Measurements from ENCODE around the gene ITM2A. TPM values are rescaled to one million over a fixed set of nuclear protein-coding genes. Genes with fewer than 3 reads are reported as not detected.

ITM2A gene
- polyA plus RNA-seq (40.0 to 87.5 TPM (median 64.4 TPM) in 3 replicates), polyA minus RNA-seq (29.8 to 53.2 TPM (median 30.6 TPM) in 3 replicates)
- polyA plus RNA-seq (2011; ENCODE audit: low read depth) = 12.2 TPM
- polyA plus RNA-seq (2011; cell fraction: cytosol; rRNA removed) = 41.2 and 67.6 TPM in 2 replicates
- polyA plus RNA-seq (2011; cell fraction: nucleus; rRNA removed) = 178 and 207 TPM in 2 replicates
- polyA plus RNA-seq (2012; ENCODE audit: low replicate concordance) = 25.3 and 28.8 TPM in 2 replicates
- polyA minus RNA-seq (2011; cell fraction: cytosol; rRNA and poly(A)+ RNA removed) = 46.0 TPM
- polyA minus RNA-seq (2011; cell fraction: nucleus; rRNA and poly(A)+ RNA removed) = 52.4 and 74.4 TPM in 2 replicates

DNA sequence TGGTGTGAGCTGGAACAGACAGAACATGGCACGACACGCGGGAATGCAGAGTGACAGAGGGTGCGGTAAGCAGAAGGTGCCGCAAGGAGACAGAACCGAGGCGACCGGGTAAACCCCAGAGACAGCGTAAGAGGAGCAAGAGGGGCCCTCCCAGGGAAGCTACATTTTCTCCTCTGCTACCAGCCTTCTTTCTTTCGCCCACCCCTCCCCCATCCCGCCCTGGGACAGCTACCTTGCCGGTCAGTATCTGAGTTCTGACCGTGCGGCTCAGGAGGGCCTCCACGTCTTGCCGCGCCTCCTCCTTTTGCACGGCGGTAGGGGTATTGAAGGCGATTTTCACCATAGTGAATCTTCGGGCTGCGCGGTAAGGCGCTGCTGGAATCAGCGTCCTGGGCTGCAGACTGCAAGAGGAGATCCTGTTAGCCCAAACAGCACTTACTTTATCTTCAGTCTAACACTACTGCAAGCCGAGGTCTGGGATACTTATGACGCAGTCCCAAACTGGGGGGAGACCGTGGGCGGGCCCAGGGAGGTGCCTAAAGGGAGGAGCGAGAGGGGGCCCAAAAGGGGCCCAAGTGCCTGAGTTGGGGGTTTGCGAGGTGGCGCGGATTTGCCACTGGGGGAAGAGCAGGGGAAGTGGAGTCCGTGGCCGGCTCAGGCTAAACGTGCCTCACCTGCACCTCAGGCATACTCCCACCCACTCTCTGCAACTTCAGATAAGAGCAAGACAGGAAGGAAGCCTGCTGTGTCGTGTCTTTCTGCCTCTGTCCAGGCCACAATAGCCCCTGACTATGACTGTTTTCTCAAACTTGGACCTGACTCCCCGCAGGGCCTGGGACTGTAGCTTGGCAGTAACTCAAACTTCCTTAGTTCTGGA lies at the start of gene ITM2A:
TSS of gene ITM2A (minus strand) at position 462 of the 877 bp plus-strand sequence. CDS start at position 343, 119 bp downstream.
- H3K9me1 ChIP-seq (ENCODE audit: control insufficient read depth, extremely low read depth, insufficient read depth, low read length) = no peaks in the 10 kb centered on the region
- no peaks in the 10 kb centered on the region for H3K9me3 ChIP-seq (ENCODE audit: control insufficient read depth, low read depth, low read length)
- H2AFZ ChIP-seq (ENCODE audit: control insufficient read depth, low read length) = peak within 1 kb of the TSS; percentile 81
- FAIRE-seq (no peak), DNase-seq (ENCODE audit: low read depth, low spot score) (no peak)
- H3K4me2 ChIP-seq (ENCODE audit: control insufficient read depth, extremely low read depth, insufficient read depth, low read depth, low read length) = peak within 1 kb of the TSS; percentile 71
- H3K27ac ChIP-seq (ENCODE audit: control insufficient read depth, insufficient read depth, low read length) = no peak within 1 kb of the TSS
- H4K20me1 ChIP-seq (ENCODE audit: control insufficient read depth, extremely low read depth, insufficient read depth, low read length) = no peaks in the 10 kb centered on the region
- peaks cover 11% of the 10 kb centered on the region for H3K4me1 ChIP-seq (ENCODE audit: control insufficient read depth, extremely low read depth, insufficient read depth, low read length)
- no peaks in the 10 kb centered on the region for H3K27me3 ChIP-seq (ENCODE audit: control insufficient read depth, extremely low read depth, insufficient read depth, low read length)
- no peaks in the 10 kb centered on the region for H3K79me2 ChIP-seq (ENCODE audit: control insufficient read depth, insufficient read depth, low read length)
- dilution Hi-C loops (cut with MboI; ENCODE audit: extremely low pct_ligation_motif_present, low sequenced_read_pairs) = no loop called here
- no peak for TF ChIP-seq EZH2 (IDR thresholded peaks at IDR 0.05; ENCODE audit: low read length)
- TF ChIP-seq, protein P1, sequence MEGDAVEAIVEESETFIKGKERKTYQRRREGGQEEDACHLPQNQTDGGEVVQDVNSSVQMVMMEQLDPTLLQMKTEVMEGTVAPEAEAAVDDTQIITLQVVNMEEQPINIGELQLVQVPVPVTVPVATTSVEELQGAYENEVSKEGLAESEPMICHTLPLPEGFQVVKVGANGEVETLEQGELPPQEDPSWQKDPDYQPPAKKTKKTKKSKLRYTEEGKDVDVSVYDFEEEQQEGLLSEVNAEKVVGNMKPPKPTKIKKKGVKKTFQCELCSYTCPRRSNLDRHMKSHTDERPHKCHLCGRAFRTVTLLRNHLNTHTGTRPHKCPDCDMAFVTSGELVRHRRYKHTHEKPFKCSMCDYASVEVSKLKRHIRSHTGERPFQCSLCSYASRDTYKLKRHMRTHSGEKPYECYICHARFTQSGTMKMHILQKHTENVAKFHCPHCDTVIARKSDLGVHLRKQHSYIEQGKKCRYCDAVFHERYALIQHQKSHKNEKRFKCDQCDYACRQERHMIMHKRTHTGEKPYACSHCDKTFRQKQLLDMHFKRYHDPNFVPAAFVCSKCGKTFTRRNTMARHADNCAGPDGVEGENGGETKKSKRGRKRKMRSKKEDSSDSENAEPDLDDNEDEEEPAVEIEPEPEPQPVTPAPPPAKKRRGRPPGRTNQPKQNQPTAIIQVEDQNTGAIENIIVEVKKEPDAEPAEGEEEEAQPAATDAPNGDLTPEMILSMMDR (optimal IDR thresholded peaks at IDR 0.05 in 1 of 3, IDR thresholded peaks at IDR 0.05 in 1 of 3, conservative IDR thresholded peaks at IDR 0.05 in 1 of 3; ENCODE audit: extremely low read depth in 1 of 3, insufficient read depth in 2 of 3, low read length in 3 of 3) = no peak
- H3K36me3 ChIP-seq (ENCODE audit: control insufficient read depth in 2 of 2, extremely low read depth in 1 of 2, insufficient read depth in 2 of 2, low read length in 2 of 2) = no peaks in the 10 kb centered on the region
- peak within 1 kb of the TSS; percentile 28 to 67 (median 64) for H3K4me3 ChIP-seq (ENCODE audit: control insufficient read depth in 2 of 3, extremely low read depth in 1 of 3, insufficient read depth in 2 of 3, low read depth in 1 of 3, low read length in 3 of 3)
- peak within 1 kb of the TSS; percentile 44 for H3K9ac ChIP-seq (ENCODE audit: control insufficient read depth, extremely low read depth, insufficient read depth, low read length)

DNA sequence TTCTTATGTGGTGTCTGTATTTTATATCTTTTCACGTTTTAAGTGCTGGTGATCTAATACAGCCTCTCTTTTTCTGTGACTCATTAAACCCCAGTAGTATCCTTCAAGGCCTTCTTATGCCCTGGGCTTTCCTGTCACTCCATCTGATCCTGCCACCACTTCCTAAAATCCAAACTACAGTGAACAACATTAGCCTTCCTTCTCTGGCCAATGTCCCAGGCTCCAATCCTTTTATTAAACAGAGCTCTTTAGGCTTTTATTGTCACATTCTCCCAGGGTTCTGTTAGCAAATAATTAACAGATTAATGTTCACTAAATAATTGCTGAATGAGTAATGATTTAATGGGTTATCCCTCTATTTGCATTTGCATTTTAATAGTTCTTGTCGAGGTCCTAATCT lies 47.9 kb upstream of the ITM2A start:
- DNase-seq (ENCODE audit: low read depth, low spot score) = no peak
- H3K4me2 ChIP-seq (ENCODE audit: control insufficient read depth, extremely low read depth, insufficient read depth, low read depth, low read length) = no peak overlapping the region
- H3K27ac ChIP-seq (ENCODE audit: control insufficient read depth, insufficient read depth, low read length) = no peak overlapping the region
- H3K27me3 ChIP-seq (ENCODE audit: control insufficient read depth, extremely low read depth, insufficient read depth, low read length) = no peaks in the 10 kb centered on the region
- TF ChIP-seq, protein P1 (optimal IDR thresholded peaks at IDR 0.05 in 1 of 3, IDR thresholded peaks at IDR 0.05 in 1 of 3, conservative IDR thresholded peaks at IDR 0.05 in 1 of 3; ENCODE audit: extremely low read depth in 1 of 3, insufficient read depth in 2 of 3, low read length in 3 of 3) = no peak
- no peak overlapping the region for H3K4me3 ChIP-seq (ENCODE audit: control insufficient read depth in 2 of 3, extremely low read depth in 1 of 3, insufficient read depth in 2 of 3, low read depth in 1 of 3, low read length in 3 of 3)
- H3K9me1 ChIP-seq (ENCODE audit: control insufficient read depth, extremely low read depth, insufficient read depth, low read length) = no peaks in the 10 kb centered on the region
- dilution Hi-C loops (cut with MboI; ENCODE audit: extremely low pct_ligation_motif_present, low sequenced_read_pairs) = no loop called here
- H2AFZ ChIP-seq (ENCODE audit: control insufficient read depth, low read length) = no peak overlapping the region
- no peaks in the 10 kb centered on the region for H4K20me1 ChIP-seq (ENCODE audit: control insufficient read depth, extremely low read depth, insufficient read depth, low read length)
- H3K79me2 ChIP-seq (ENCODE audit: control insufficient read depth, insufficient read depth, low read length) = no peaks in the 10 kb centered on the region
- H3K9me3 ChIP-seq (ENCODE audit: control insufficient read depth, low read depth, low read length) = no peaks in the 10 kb centered on the region
- no peaks in the 10 kb centered on the region for H3K4me1 ChIP-seq (ENCODE audit: control insufficient read depth, extremely low read depth, insufficient read depth, low read length)
- no peak overlapping the region for H3K9ac ChIP-seq (ENCODE audit: control insufficient read depth, extremely low read depth, insufficient read depth, low read length)
- FAIRE-seq = no peak
- no peaks in the 10 kb centered on the region for H3K36me3 ChIP-seq (ENCODE audit: control insufficient read depth in 2 of 2, extremely low read depth in 1 of 2, insufficient read depth in 2 of 2, low read length in 2 of 2)

Measured in keratinocyte (primary cell).